ENCODE data around the gene LAMTOR5. TPM values are rescaled to one million over a fixed set of nuclear protein-coding genes. Genes with fewer than 3 reads are reported as not detected.
A peak's percentile ranks its signal among the peaks of the same experiment; 100 is the strongest.
"Not testable (repeated sequence)": the region's sequence is repeated elsewhere in the genome, so short reads cannot be mapped to it uniquely, and the experiment has no call there.

The LAMTOR5 gene
- total and polyA plus RNA-seq, 11 donors: 130 to 549 (median 233) TPM

DNA sequence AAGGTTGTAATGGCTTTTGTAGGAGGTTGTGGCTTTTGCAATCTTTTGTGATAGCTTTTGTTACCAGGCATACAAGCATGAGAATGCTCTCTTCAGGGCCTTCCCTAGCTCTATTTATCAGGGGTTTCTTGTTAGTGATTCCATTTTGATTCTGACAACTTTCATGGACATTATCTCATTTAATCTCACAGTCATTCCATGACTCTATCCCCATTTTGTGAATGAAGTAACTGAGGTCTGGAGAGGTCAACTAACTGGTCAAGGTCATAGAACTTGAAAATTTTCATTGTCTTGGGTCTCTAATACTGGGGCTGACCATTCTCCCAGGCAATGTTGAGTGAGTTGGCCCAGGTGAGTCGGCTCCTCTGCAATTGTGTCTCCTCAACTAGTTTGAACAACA lies 11.2 kb upstream of the LAMTOR5 start:
- WGBS, 4 donors: 83 to 94% (median 93%) methylated on average over 1 of the region's 1 CpG
- H3K27ac ChIP-seq: no peak overlapping the region
- H3K27me3 ChIP-seq: no peaks in the 10 kb centered on the region
- no peaks in the 10 kb centered on the region for H3K36me3 ChIP-seq
- peaks cover 0 to 18% (median 10%) of the 10 kb centered on the region in 12 donors for H3K4me1 ChIP-seq
- no peaks in the 10 kb centered on the region for H3K9me3 ChIP-seq
- no peak for DNase-seq
- no peak for ATAC-seq
- H3K4me3 ChIP-seq: no peak overlapping the region
- intact Hi-C loops (cut with DNase I): loop anchor here in 1 of 10 donors (5.0 kb wide), 1 partner anchor 34 kb away; the partner anchor contains the start of gene PROK1
- TF ChIP-seq POLR2A (IDR thresholded peaks at IDR 0.05): no peak
- TF ChIP-seq, protein P1, sequence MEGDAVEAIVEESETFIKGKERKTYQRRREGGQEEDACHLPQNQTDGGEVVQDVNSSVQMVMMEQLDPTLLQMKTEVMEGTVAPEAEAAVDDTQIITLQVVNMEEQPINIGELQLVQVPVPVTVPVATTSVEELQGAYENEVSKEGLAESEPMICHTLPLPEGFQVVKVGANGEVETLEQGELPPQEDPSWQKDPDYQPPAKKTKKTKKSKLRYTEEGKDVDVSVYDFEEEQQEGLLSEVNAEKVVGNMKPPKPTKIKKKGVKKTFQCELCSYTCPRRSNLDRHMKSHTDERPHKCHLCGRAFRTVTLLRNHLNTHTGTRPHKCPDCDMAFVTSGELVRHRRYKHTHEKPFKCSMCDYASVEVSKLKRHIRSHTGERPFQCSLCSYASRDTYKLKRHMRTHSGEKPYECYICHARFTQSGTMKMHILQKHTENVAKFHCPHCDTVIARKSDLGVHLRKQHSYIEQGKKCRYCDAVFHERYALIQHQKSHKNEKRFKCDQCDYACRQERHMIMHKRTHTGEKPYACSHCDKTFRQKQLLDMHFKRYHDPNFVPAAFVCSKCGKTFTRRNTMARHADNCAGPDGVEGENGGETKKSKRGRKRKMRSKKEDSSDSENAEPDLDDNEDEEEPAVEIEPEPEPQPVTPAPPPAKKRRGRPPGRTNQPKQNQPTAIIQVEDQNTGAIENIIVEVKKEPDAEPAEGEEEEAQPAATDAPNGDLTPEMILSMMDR (IDR thresholded peaks at IDR 0.05): no peak

DNA sequence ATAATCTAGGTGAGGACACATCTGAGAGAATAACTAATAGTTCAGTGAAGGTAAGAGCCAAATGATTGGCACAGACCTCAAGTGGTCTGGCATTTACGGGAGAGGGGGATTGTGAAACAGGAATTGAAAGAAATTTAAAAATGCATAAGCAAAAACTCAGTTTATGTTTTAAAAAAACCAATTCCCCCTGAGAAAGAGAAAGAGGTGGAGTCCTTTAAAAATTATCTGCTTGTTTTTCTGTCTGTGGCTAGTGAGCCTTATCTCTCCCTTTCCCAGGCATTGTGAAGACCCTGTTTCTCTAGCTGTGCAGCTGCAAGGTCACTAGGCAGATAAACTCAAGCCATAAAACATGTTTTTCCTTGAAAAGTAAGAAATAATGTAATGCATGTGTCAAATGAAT lies 5.6 kb upstream of the LAMTOR5 start:
- ATAC-seq: not testable (repeated sequence)
- 65 to 87% (median 73%) methylated on average over 1 of the region's 1 CpG for WGBS, 4 donors

DNA sequence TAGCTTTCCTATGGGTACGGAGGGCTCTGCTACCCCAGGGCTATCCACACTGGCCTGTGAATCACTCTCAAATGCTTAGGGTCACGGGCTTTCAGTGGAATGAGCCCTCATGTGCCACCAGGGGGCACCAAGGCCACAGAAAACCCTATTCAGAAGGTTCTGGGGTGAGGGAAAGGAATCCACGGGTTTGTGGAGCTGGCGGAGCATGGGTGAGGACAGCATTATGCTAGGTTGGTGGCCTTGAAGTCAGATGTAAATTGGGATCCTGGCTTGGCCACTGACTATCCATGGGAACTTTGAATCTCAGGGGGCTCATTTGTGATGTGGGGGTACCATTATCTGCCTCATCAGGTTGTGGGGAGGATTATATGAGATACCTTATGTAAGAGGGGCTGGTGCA lies 5.1 kb upstream of the LAMTOR5 start:
- H3K27me3 ChIP-seq: no peaks in the 10 kb centered on the region
- intact Hi-C loops (cut with DNase I): loop anchor here in 9 of 10 donors (1.0 to 5.0 kb wide), 6 partner anchors 48 to 85 kb away; no protein-coding TSS in a partner anchor
- 33 to 38% (median 35%) methylated on average over 4 of the region's 4 CpGs for WGBS, 4 donors
- H3K4me3 ChIP-seq: no peak overlapping the region
- no peaks in the 10 kb centered on the region for H3K9me3 ChIP-seq
- no peak for TF ChIP-seq POLR2A (IDR thresholded peaks at IDR 0.05)
- TF ChIP-seq, protein P1 (IDR thresholded peaks at IDR 0.05): peak; percentile 61 to 83 (median 75)
- ATAC-seq (peak; percentile 40 to 76 (median 58)), DNase-seq (peak; percentile 42 to 80 (median 70))
- H3K27ac ChIP-seq: no peak overlapping the region
- H3K4me1 ChIP-seq: peaks cover 0 to 34% (median 16%) of the 10 kb centered on the region in 12 donors
- H3K36me3 ChIP-seq: no peaks in the 10 kb centered on the region

More for the DNA sequence above, 5.6 kb upstream of the LAMTOR5 start:
- H3K27me3 ChIP-seq, H3K36me3 ChIP-seq, H3K9me3 ChIP-seq, DNase-seq, H3K4me3 ChIP-seq, H3K27ac ChIP-seq: not testable (repeated sequence)
- intact Hi-C loops (cut with DNase I): loop anchor here in 6 of 10 donors (2.0 to 5.0 kb wide), 5 partner anchors 48 to 84 kb away; no protein-coding TSS in a partner anchor
- H3K4me1 ChIP-seq: peaks cover 0 to 32% (median 15%) of the 10 kb centered on the region in 12 donors

DNA sequence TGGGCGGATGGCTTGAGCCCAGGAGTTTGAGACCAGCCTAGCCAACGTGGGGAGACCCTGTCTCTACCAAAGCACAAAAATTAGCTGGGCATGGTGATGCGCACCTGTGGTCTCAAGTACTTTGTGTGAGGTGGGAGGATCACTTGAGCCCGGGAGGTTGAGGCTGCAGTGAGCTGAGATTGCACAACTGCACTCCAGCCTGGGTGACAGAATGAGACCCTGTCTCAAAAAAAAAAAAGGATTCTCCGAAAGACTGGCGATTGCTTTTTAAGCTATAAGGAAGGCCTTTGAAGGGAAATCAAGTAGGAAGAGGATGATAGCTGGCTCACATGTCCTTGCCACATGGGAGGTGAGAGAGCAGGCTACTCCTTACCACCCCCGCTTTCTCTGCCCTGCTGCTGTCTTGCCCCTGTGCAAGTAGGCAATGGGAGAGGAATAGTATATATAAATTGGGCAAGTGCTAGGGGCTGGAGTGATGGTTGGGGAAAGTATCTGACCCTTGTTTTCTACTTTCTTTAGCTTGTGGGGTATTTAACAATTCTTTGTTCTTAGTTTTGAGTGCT lies 3.8 kb upstream of the LAMTOR5 start:
- no peak for ATAC-seq
- intact Hi-C loops (cut with DNase I): loop anchor here in 3 of 10 donors (5.0 kb wide), 2 partner anchors 51 to 86 kb away; no protein-coding TSS in a partner anchor

More for the DNA sequence above, 3.8 kb upstream of the LAMTOR5 start:
- peaks cover 0 to 38% (median 21%) of the 10 kb centered on the region in 12 donors for H3K4me1 ChIP-seq
- no peaks in the 10 kb centered on the region for H3K9me3 ChIP-seq
- H3K36me3 ChIP-seq: no peaks in the 10 kb centered on the region
- DNase-seq: no peak
- H3K27ac ChIP-seq: no peak overlapping the region
- TF ChIP-seq, protein P1 (IDR thresholded peaks at IDR 0.05): no peak
- no peak for TF ChIP-seq POLR2A (IDR thresholded peaks at IDR 0.05)
- H3K27me3 ChIP-seq: no peaks in the 10 kb centered on the region
- 84 to 90% (median 86%) methylated on average over 7 of the region's 7 CpGs for WGBS, 4 donors
- no peak overlapping the region for H3K4me3 ChIP-seq

All from heart left ventricle (tissue), 16 donors.